Adrenal gland (tissue), 12 donors: ENCODE data around the gene ZFHX3. TPM values are rescaled to one million over a fixed set of nuclear protein-coding genes. Genes with fewer than 3 reads are reported as not detected.

Experiments
- DNase-seq, 7 donors: peaks; one replicate each; pipeline ENCODE4 v3.0.0-alpha.2; 2019 to 2020
- H3K27ac ChIP-seq, 5 donors: fragments of 200-600 bp; sonication (generic) in 4 of 5; 1 replicate in 3 of 5; 2 replicates in 2 of 5; pipeline versions ENCODE4 v1.5.1 to v1.8.0; 2016 to 2020; ENCODE audit warnings: mild to moderate bottlenecking in 1 of 5
- H3K27me3 ChIP-seq: fragments of 200-600 bp; 2 replicates; pipeline ENCODE4 v1.8.0; 2021
- H3K36me3 ChIP-seq, 2 donors: fragments of 200-600 bp; replicated peaks in 1 of 2; 1 replicate in 1 of 2; 2 replicates in 1 of 2; pipeline versions ENCODE4 v1.5.1 to v1.8.0; 2018 to 2022
- H3K4me1 ChIP-seq, 2 donors: fragments of 200-600 bp; replicated peaks in 1 of 2; 1 replicate in 1 of 2; 2 replicates in 1 of 2; pipeline versions ENCODE4 v1.5.1 to v1.8.0; 2018 to 2021
- H3K4me3 ChIP-seq, 4 donors: fragments of 200-600 bp; sonication (generic) in 3 of 4; one replicate each; pipeline ENCODE4 v1.5.1; 2016 to 2018
- H3K9me3 ChIP-seq, 3 donors: fragments of 200-600 bp; sonication (generic) in 1 of 3; replicated peaks in 1 of 3; 1 replicate in 2 of 3; 2 replicates in 1 of 3; pipeline versions ENCODE4 v1.5.1 to v1.8.0; 2016 to 2021
- POLR2A ChIP-seq, 2 donors: fragments of 450-650 bp; IDR thresholded peaks; one replicate each; pipeline ENCODE4 v1.6.1; 2017; ENCODE audit warnings: antibody characterized with exemption in 2 of 2, mild to moderate bottlenecking in 2 of 2, moderate library complexity in 1 of 2
- WGBS, 4 donors: extraction: QIAGEN DNeasy Blood & Tissue Kit in 2 of 4; methylation state at CpG; one replicate each; pipeline versions ENCODE4 v1.1.5 to v1.1.7; 2013 to 2017; 5-methylcytosine and 5-hydroxymethylcytosine counted together
- intact Hi-C, 2 donors: fragments of 100-400 bp; cut with DNase I; formaldehyde crosslinking; loops; one replicate each; pipeline versions ENCODE4 v1.14.1 to v1.15.0; 2022 to 2023
- polyA plus RNA-seq, 3 donors: library from polyadenylated mRNA; stranded (reverse); fragments of 200-250 nt in 2 of 3; fragments of 350-450 nt in 1 of 3; fragmentation: Illumina TruSeq in 1 of 3; extraction: RNeasy Lipid Tissue Mini Kit (QIAGEN cat#74804) in 1 of 3; gene quantifications; one replicate each; pipeline ENCODE4 v1.2.3, GENCODE V29; 2013 to 2014
- total RNA-seq, 9 donors: library from RNA; depleted of rRNA in 4 of 9; stranded (reverse); fragments of >200 nt in 4 of 9; fragments of 120-200 nt in 1 of 9; fragmentation: NEBNext Ultra II Directional in 1 of 9; extraction: Animal tissue kit (Norgen Biotek cat#: 25700) in 1 of 9; gene quantifications; one replicate each; pipeline versions ENCODE4 v1.1.0 to v1.2.4, GENCODE V29; 2013 to 2023
- TF ChIP-seq, protein P1 (sequence below), 6 experiments: fragments of 450-650 bp in 4 of 6; fragments of 200-600 bp in 2 of 6; sonication (generic) in 1 of 6; IDR thresholded peaks; 1 replicate in 5 of 6; 2 replicates in 1 of 6; pipeline versions ENCODE4 v1.5.1 to v1.8.0; 2016 to 2021; ENCODE audit warnings: antibody characterized with exemption in 6 of 6, mild to moderate bottlenecking in 2 of 6, moderate library complexity in 1 of 6
- donor health status: healthy with polysubstance abuse.
- donor health status: Bipolar disorder and iron deficiency.
- donor health status: DM: yes; HTN: yes; CAD: no.
- donor health status: DM: no; HTN: no; CAD: no.
- donor health status: DM: no; HTN: no; CAD: no.
- donor health status: DM: yes; HTN: yes; CAD: no.

Gene ZFHX3
- total and polyA plus RNA-seq, 12 donors: 2.4 to 31.6 (median 19.3) TPM

DNA sequence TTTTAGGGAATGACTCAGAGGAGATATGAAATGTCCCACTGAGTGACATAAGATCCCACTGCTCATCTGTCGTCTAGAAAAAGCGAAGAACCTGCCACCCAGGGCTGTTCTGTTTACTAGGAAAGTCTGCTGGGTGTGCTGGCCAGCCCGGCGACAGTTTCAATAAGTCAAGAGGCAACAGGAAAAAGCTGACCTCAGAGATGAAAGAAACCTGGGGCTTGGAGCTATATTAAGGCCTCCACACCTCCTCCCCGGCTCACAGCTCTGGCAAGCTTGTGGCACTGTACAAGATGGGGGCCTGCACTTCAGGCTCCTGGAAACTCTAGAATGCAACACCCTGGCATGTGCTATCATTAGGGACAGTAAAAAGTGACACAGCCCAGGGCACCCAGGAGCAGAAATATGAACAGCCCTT is 10.6 kb downstream of the ZFHX3 start:
- H3K9me3 ChIP-seq: no peaks in the 10 kb centered on the region
- 33 to 58% (median 38%) methylated on average over 5 of the region's 5 CpGs for WGBS, 4 donors
- peak in 4 of 7 donors; percentile 36 to 74 (median 47) for DNase-seq
- no peaks in the 10 kb centered on the region for H3K36me3 ChIP-seq
- intact Hi-C loops: no loop called here
- H3K4me1 ChIP-seq: peaks cover 13 to 28% of the 10 kb centered on the region in 2 donors
- H3K27me3 ChIP-seq: no peaks in the 10 kb centered on the region
- TF ChIP-seq POLR2A (IDR thresholded peaks at IDR 0.05): no peak
- TF ChIP-seq, protein P1, sequence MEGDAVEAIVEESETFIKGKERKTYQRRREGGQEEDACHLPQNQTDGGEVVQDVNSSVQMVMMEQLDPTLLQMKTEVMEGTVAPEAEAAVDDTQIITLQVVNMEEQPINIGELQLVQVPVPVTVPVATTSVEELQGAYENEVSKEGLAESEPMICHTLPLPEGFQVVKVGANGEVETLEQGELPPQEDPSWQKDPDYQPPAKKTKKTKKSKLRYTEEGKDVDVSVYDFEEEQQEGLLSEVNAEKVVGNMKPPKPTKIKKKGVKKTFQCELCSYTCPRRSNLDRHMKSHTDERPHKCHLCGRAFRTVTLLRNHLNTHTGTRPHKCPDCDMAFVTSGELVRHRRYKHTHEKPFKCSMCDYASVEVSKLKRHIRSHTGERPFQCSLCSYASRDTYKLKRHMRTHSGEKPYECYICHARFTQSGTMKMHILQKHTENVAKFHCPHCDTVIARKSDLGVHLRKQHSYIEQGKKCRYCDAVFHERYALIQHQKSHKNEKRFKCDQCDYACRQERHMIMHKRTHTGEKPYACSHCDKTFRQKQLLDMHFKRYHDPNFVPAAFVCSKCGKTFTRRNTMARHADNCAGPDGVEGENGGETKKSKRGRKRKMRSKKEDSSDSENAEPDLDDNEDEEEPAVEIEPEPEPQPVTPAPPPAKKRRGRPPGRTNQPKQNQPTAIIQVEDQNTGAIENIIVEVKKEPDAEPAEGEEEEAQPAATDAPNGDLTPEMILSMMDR (IDR thresholded peaks at IDR 0.05): no peak
- peak overlapping the region in 2 of 5 donors; percentile 10 to 47 for H3K27ac ChIP-seq
- no peak overlapping the region for H3K4me3 ChIP-seq

DNA sequence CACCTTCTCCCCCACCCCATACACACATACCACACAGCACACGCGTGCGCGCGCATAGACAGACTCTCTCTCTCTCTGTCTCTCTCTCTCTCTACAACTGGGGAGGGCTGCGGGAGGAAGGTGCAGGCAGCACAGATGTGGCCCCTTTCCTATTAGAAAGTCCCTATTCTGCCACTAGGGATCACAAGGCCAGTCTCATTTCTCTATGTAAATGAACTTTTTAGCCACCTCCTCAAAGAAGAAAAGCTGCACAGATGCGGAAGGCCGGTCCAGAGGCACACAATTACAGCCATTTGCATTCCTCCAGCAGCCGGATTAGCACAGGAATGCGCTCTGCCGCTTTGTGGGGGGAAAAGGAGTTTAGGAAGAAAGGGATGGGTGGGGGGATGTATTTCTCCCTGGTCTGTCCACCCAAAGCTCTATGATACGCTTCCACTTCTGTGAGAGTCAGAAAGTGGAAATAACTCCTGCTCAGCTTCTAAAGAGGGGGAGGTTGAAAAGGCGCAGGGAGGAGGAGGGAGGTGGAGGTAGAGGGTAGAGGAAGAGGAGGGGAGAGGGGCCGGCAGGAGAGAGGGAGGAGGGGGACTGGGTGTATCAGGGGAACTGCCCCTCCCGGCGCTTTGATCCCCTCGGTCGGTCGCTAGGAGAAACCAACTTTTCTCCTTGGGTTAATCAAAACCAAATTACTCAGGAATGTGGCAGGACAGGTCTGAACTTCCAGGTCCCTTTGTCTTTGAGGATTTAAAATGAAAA is 11.7 kb downstream of the ZFHX3 start:
- WGBS, 4 donors: 64 to 76% (median 67%) methylated on average over 18 to 19 of the region's 19 CpGs
- intact Hi-C loops: no loop called here
- H3K27me3 ChIP-seq: no peaks in the 10 kb centered on the region

DNA sequence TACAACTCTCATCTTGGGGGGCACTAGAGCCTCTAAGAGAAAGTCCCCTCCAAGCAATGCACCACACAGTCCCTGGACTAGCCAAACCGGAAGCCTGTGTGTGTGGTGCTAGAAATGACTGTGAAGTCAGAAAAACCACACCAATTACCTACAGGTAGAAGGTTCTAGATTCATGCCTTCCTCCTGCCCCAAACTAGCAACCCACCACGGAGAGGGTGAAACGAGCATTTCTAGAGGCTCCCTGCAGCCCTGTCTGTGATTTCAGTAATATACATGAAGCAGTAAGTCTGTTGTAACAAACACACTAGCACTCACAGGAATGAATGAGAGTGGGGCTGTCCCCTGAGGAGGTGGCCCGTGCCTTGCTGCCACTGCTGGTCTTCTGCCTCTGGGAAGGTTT is 13.6 kb downstream of the ZFHX3 start:
- Histone ChIP-seq H3K36me3 (no peaks in the 10 kb centered on the region), H3K4me3 (no peak overlapping the region), H3K27me3 (no peaks in the 10 kb centered on the region), H3K27ac (no peak overlapping the region), H3K4me1 (peaks cover 13 to 44% of the 10 kb centered on the region in 2 donors), H3K9me3 (no peaks in the 10 kb centered on the region)
- no peak for DNase-seq
- intact Hi-C loops: no loop called here
- TF ChIP-seq POLR2A (IDR thresholded peaks at IDR 0.05): no peak
- TF ChIP-seq, protein P1 (IDR thresholded peaks at IDR 0.05): no peak
- WGBS, 4 donors: 75 to 81% (median 79%) methylated on average over 3 to 4 of the region's 4 CpGs

More for the DNA sequence above, 11.7 kb downstream of the ZFHX3 start:
- DNase-seq: no peak
- Histone ChIP-seq H3K36me3 (no peaks in the 10 kb centered on the region), H3K4me1 (peaks cover 13 to 39% of the 10 kb centered on the region in 2 donors), H3K27ac (no peak overlapping the region), H3K4me3 (no peak overlapping the region), H3K9me3 (no peaks in the 10 kb centered on the region)
- TF ChIP-seq, protein P1 (IDR thresholded peaks at IDR 0.05): peak in 1 of 6 experiments; percentile 9
- no peak for TF ChIP-seq POLR2A (IDR thresholded peaks at IDR 0.05)

DNA sequence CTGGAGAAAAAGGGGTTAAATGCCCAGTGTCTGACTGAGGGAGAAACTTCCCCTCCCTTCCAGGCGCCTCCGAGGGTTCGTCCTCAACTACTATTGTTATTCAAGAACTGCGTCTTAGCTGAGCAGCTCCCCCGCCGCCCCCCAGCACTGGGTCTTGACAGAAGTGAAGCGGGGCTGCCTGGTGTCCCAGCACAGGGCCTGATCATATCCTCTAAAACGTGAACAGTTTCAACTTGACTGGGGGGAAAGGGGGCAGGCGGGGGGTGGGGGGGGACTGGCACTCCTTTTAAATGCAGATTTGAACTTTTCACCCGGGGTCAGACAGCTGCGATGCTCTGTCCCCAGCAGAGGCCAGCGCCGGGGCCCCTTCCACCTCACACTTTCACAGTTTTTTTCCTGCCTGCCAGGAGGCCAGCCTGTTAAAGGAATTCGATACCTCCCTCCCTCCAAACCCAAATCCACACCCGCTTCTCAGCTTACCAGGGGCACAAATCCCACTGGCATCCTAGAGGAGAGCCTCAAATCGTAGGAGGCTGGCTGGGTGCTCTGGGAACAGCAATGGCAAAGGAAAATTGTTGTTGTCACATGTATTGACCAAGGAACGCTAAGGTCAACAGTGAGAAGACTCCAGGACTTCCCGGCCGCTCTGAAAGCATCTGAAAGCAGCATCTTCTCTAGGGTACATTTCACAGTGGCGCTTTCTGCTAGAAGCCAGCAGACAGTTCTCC is 14.5 kb downstream of the ZFHX3 start:
- no peak for DNase-seq
- peak overlapping the region in 1 of 5 donors; percentile 31 for H3K27ac ChIP-seq
- TF ChIP-seq, protein P1 (IDR thresholded peaks at IDR 0.05): no peak
- no peak for TF ChIP-seq POLR2A (IDR thresholded peaks at IDR 0.05)
- intact Hi-C loops: no loop called here
- no peaks in the 10 kb centered on the region for H3K36me3 ChIP-seq
- H3K9me3 ChIP-seq: no peaks in the 10 kb centered on the region
- H3K27me3 ChIP-seq: no peaks in the 10 kb centered on the region
- WGBS, 4 donors: 66 to 73% (median 69%) methylated on average over 11 to 20 of the region's 20 CpGs
- peaks cover 14 to 53% of the 10 kb centered on the region in 2 donors for H3K4me1 ChIP-seq
- no peak overlapping the region for H3K4me3 ChIP-seq
